Endothelial cell of umbilical vein (primary cell): ENCODE measurements around the gene ZSCAN2. TPM values are rescaled to one million over a fixed set of nuclear protein-coding genes. Genes with fewer than 3 reads are reported as not detected.
"Not testable (repeated sequence)": the region's sequence is repeated elsewhere in the genome, so short reads cannot be mapped to it uniquely, and the experiment has no call there.

Experiments
- BruUV-seq: library from RNA; stranded (reverse); fragments of 400-500 nt; replicated peaks from 2 replicates; lab custom pipeline; 2021; lab: Mats Ljungman, UMichigan
- CTCF ChIA-PET: fragments of 300-600, 350-600 bp; sonication (Branson Sonifier 250); formaldehyde crosslinking; loops from one replicate; lab custom pipeline; 2021; ENCODE audit warnings: antibody characterized with exemption, inconsistent platforms; lab: Charles Lee
- POLR2A ChIA-PET: fragments of 300-600, 350-600 bp; sonication (Branson Sonifier 250); formaldehyde crosslinking; loops from one replicate; lab custom pipeline; 2021; ENCODE audit warnings: antibody characterized with exemption, inconsistent platforms; lab: Charles Lee
- DNase-seq: peaks from one replicate; pipeline ENCODE4 v3.0.0-alpha.2; 2011; ENCODE audit warnings: low read depth, low spot score
- FAIRE-seq: peaks from 2 replicates; lab custom pipeline; 2011; peaks lifted over from hg19 to GRCh38; lab: Jason Lieb, UNC
- H2AFZ ChIP-seq: 2 replicates; pipeline ENCODE4 v1.6.0; 2012; ENCODE audit warnings: low read depth, low read length, control low read depth, inconsistent platforms
- H3K27ac ChIP-seq: 2 replicates; pipeline ENCODE4 v1.5.1; 2011; ENCODE audit warnings: low read depth, mild to moderate bottlenecking, control low read depth, low read length, moderate library complexity; ENCODE audit not compliant: insufficient read depth
- H3K27me3 ChIP-seq, 2 experiments: 2 replicates each; pipeline versions ENCODE4 v1.6.0 to v1.6.1; 2011; ENCODE audit warnings: low read length in 2 of 2, mixed read lengths in 1 of 2; ENCODE audit not compliant: control insufficient read depth in 2 of 2, insufficient read depth in 2 of 2
- H3K36me3 ChIP-seq, 2 experiments: 2 replicates in 1 of 2; 3 replicates in 1 of 2; pipeline ENCODE4 v1.5.1; 2011; ENCODE audit warnings: low read length in 2 of 2, mild to moderate bottlenecking in 1 of 2, moderate library complexity in 1 of 2; ENCODE audit not compliant: control insufficient read depth in 2 of 2, insufficient read depth in 2 of 2; ENCODE audit errors: extremely low read depth in 1 of 2
- H3K4me1 ChIP-seq: 3 replicates; pipeline ENCODE4 v1.5.1; 2011; ENCODE audit warnings: mild to moderate bottlenecking, low read length; ENCODE audit not compliant: control insufficient read depth, insufficient read depth; ENCODE audit errors: extremely low read depth
- H3K4me2 ChIP-seq: 2 replicates; pipeline ENCODE4 v1.6.1; 2011; ENCODE audit warnings: low read length, control low read depth, mixed read lengths; ENCODE audit not compliant: insufficient read depth
- H3K4me3 ChIP-seq, 3 experiments: fragments of 200-600 bp in 1 of 3; sonication (generic), shearing (Covaris generic) in 1 of 3; replicated peaks in 1 of 3; 2 replicates each; pipeline ENCODE4 v1.5.1; 2011 to 2016; ENCODE audit warnings: control low read depth in 3 of 3, low read length in 3 of 3, mild to moderate bottlenecking in 2 of 3, inconsistent platforms in 1 of 3, low read depth in 1 of 3, moderate library complexity in 1 of 3; ENCODE audit not compliant: insufficient read depth in 1 of 3
- H3K79me2 ChIP-seq: 2 replicates; pipeline ENCODE4 v1.6.0; 2012; ENCODE audit warnings: low read length, inconsistent platforms; ENCODE audit not compliant: control insufficient read depth, insufficient read depth
- H3K9ac ChIP-seq: replicated peaks from 2 replicates; pipeline ENCODE3; 2011; ENCODE audit warnings: low read length, control low read depth; ENCODE audit not compliant: insufficient read depth; ENCODE audit errors: extremely low read depth
- H3K9me1 ChIP-seq: replicated peaks from 3 replicates; pipeline ENCODE4 v1.6.0; 2011; ENCODE audit warnings: mild to moderate bottlenecking, low read length; ENCODE audit not compliant: control insufficient read depth, insufficient read depth; ENCODE audit errors: extremely low read depth
- H3K9me3 ChIP-seq: replicated peaks from 2 replicates; pipeline ENCODE4 v1.5.1; 2012; ENCODE audit warnings: low read length, inconsistent platforms; ENCODE audit not compliant: control insufficient read depth, insufficient read depth
- H4K20me1 ChIP-seq: replicated peaks from 2 replicates; pipeline ENCODE3; 2011; ENCODE audit warnings: mild to moderate bottlenecking, low read length; ENCODE audit not compliant: control insufficient read depth, insufficient read depth; ENCODE audit errors: extremely low read depth
- FOS ChIP-seq: IDR thresholded peaks from 2 replicates; pipeline ENCODE4 v1.6.1; 2011; ENCODE audit warnings: mild to moderate bottlenecking, low read length, moderate library complexity, borderline replicate concordance; ENCODE audit not compliant: insufficient read depth
- JUN ChIP-seq: IDR thresholded peaks from 2 replicates; pipeline ENCODE4 v1.6.1; 2011; ENCODE audit warnings: borderline replicate concordance, low read depth; ENCODE audit not compliant: insufficient read length, insufficient read depth
- dilution Hi-C: fragments of 300-500 bp; cut with MboI; formaldehyde crosslinking; loops from one replicate; pipeline ENCODE4 v1.15.0; 2019; ENCODE audit warnings: low sequenced_read_pairs; ENCODE audit not compliant: extremely low pct_ligation_motif_present
- intact Hi-C: fragments of 100-400 bp; cut with micrococcal nuclease; formaldehyde crosslinking; loops from one replicate; pipeline ENCODE4 v1.10.0; 2022
- polyA plus RNA-seq, 4 experiments: library from polyadenylated mRNA; depleted of rRNA in 3 of 4; stranded (reverse) in 3 of 4; unstranded in 1 of 4; fragments of >200 nt; gene quantifications; 2 replicates each; pipeline versions ENCODE4 v1.2.1 to v1.2.3, GENCODE V29; 2011 to 2012; ENCODE audit warnings: missing spikeins in 1 of 4
- total RNA-seq: library from RNA; stranded (reverse); gene quantifications from 2 replicates; pipeline ENCODE4 v1.2.3, GENCODE V29; 2021

ZSCAN2 gene
- total and polyA plus RNA-seq, 2 donors (not counting 3 experiments of a cell fraction or from before 2014, with no cell fraction given): 12.9 to 13.5 TPM

GRCh38 chr15:84579261-84579721, 21.5 kb upstream of the ZSCAN2 start:
- CTCF ChIA-PET: interaction anchor here (0.7 to 1.1 kb wide), 5 partner anchors 8 to 465 kb away, joined by 3 to 11 read pairs (median 4); no protein-coding TSS in a partner anchor
- H3K4me3 ChIP-seq, H3K9me1 ChIP-seq, H3K27me3 ChIP-seq, H4K20me1 ChIP-seq, H3K36me3 ChIP-seq, H3K9me3 ChIP-seq, H3K9ac ChIP-seq, intact Hi-C loops, dilution Hi-C loops, BruUV-seq, H3K79me2 ChIP-seq, H3K4me2 ChIP-seq: not testable (repeated sequence)
- peak; percentile 37 for TF ChIP-seq FOS
- peak; percentile 28 for TF ChIP-seq JUN
- FAIRE-seq (peak; percentile 95), DNase-seq (peak; percentile 80)
- Histone ChIP-seq H2AFZ (peak overlapping the region; percentile 100), H3K4me1 (peaks cover 11% of the 10 kb centered on the region), H3K27ac (peak overlapping the region; percentile 48)
- POLR2A ChIA-PET: interaction anchor here (1.5 kb wide), 1 partner anchor 8 kb away, joined by 7 read pairs; no protein-coding TSS in a partner anchor

GRCh38 chr15:84581676-84582428, 19.0 kb upstream of the ZSCAN2 start:
- H3K9me1 ChIP-seq, BruUV-seq, H3K9me3 ChIP-seq, H3K27me3 ChIP-seq, intact Hi-C loops, H3K4me2 ChIP-seq, DNase-seq, H3K4me3 ChIP-seq, POLR2A ChIA-PET, H3K36me3 ChIP-seq, H3K79me2 ChIP-seq, FAIRE-seq, H4K20me1 ChIP-seq, H2AFZ ChIP-seq, H3K9ac ChIP-seq, dilution Hi-C loops, H3K27ac ChIP-seq: not testable (repeated sequence)
- H3K4me1 ChIP-seq: peaks cover 11% of the 10 kb centered on the region
- CTCF ChIA-PET: interaction anchor here (1.3 kb wide), 1 partner anchor 11 kb away, joined by 4 read pairs; no protein-coding TSS in a partner anchor
